HCT116 (cell line): ENCODE data around the gene CREB3L1. TPM values are rescaled to one million over a fixed set of nuclear protein-coding genes. Genes with fewer than 3 reads are reported as not detected.

Experiments used
- ATAC-seq: fragments of 200-7000 bp; cut with Tn5 transposase; 2 replicates; pipeline ENCODE4 v1.9.1; 2020; ENCODE audit warnings: mild to moderate bottlenecking, moderate library complexity
- BruUV-seq: library from RNA; stranded (reverse); fragments of 400-500 nt; replicated peaks from 2 replicates; lab custom pipeline; 2021; lab: Mats Ljungman, UMichigan
- CTCF ChIA-PET: fragments of 300-600 bp; sonication (Branson Sonifier 250); formaldehyde crosslinking; loops from one replicate; lab custom pipeline; 2021; ENCODE audit warnings: antibody characterized with exemption; lab: Charles Lee
- POLR2A ChIA-PET: fragments of 300-600, 350-600 bp; sonication (Branson Sonifier 250); formaldehyde crosslinking; loops from one replicate; lab custom pipeline; 2021; ENCODE audit warnings: antibody characterized with exemption; lab: Charles Lee
- RAD21 ChIA-PET, 2 experiments: fragments of 300-600 bp; sonication (Branson Sonifier 250); formaldehyde crosslinking; loops; one replicate each; lab custom pipeline; 2023; ENCODE audit warnings: low total read pairs in 2 of 2; ENCODE audit not compliant: uncharacterized antibody in 2 of 2, unreplicated experiment in 2 of 2, low non-redundant PET in 1 of 2; lab: Charles Lee
- DNase-seq: peaks from one replicate; pipeline ENCODE4 v3.0.0-alpha.2; 2010; ENCODE audit warnings: low read depth, low spot score
- H2AFZ ChIP-seq: fragments of 200-600 bp; shearing (Covaris generic), sonication (generic); 2 replicates; pipeline ENCODE4 v1.6.1; 2017; ENCODE audit warnings: low read depth, mixed run types, mixed read lengths, antibody characterized with exemption, low read length; ENCODE audit not compliant: poor library complexity, severe bottlenecking
- H3K27ac ChIP-seq: 2 replicates; pipeline ENCODE4 v1.5.1; 2012; ENCODE audit warnings: low read depth, low read length
- H3K27me3 ChIP-seq: fragments of 200-600 bp; sonication (generic); 2 replicates; pipeline ENCODE4 v1.6.1; 2016; ENCODE audit warnings: mixed run types, low read length, mixed read lengths; ENCODE audit not compliant: insufficient read depth
- H3K36me3 ChIP-seq, 2 experiments: fragments of 200-500 bp in 1 of 2; fragments of 200-600 bp in 1 of 2; sonication (Bioruptor generic) in 1 of 2; sonication (generic) in 1 of 2; 2 replicates each; pipeline versions ENCODE4 v1.5.1 to v1.6.1; 2014 to 2016; ENCODE audit warnings: low read length in 2 of 2, inconsistent platforms in 1 of 2, mixed read lengths in 1 of 2, mixed run types in 1 of 2; ENCODE audit not compliant: insufficient read depth in 2 of 2, control insufficient read depth in 1 of 2
- H3K4me1 ChIP-seq, 2 experiments: fragments of 200-600 bp in 1 of 2; sonication (generic) in 1 of 2; 2 replicates each; pipeline versions ENCODE4 v1.5.1 to v1.6.1; 2012 to 2017; ENCODE audit warnings: low read length in 2 of 2, inconsistent platforms in 1 of 2, mild to moderate bottlenecking in 1 of 2, mixed read lengths in 1 of 2, mixed run types in 1 of 2, moderate library complexity in 1 of 2; ENCODE audit not compliant: insufficient read depth in 2 of 2, control insufficient read depth in 1 of 2
- H3K4me2 ChIP-seq: fragments of 200-600 bp; sonication (generic); 2 replicates; pipeline ENCODE4 v1.6.1; 2017; ENCODE audit warnings: mixed run types, low read length, mixed read lengths
- H3K4me3 ChIP-seq, 2 experiments: fragments of 200-600 bp in 1 of 2; sonication (generic) in 1 of 2; replicated peaks in 1 of 2; 2 replicates each; pipeline ENCODE4 v1.5.1; 2011 to 2016; ENCODE audit warnings: low read length in 2 of 2, control low read depth in 1 of 2, low read depth in 1 of 2, mild to moderate bottlenecking in 1 of 2, mixed read lengths in 1 of 2, mixed run types in 1 of 2
- H3K79me2 ChIP-seq: fragments of 200-600 bp; sonication (generic); 2 replicates; pipeline ENCODE4 v1.6.1; 2017; ENCODE audit warnings: mild to moderate bottlenecking, mixed run types, low read length, moderate library complexity, mixed read lengths; ENCODE audit not compliant: insufficient read depth
- H3K9ac ChIP-seq: fragments of 200-600 bp; sonication (generic); 2 replicates; pipeline ENCODE4 v1.6.1; 2016; ENCODE audit warnings: low read length, mixed read lengths
- H3K9me2 ChIP-seq: fragments of 200-600 bp; sonication (generic), shearing (Covaris generic); 2 replicates; pipeline ENCODE4 v1.6.1; 2017; ENCODE audit warnings: mixed run types, mild to moderate bottlenecking, moderate library complexity; ENCODE audit not compliant: insufficient read depth
- H3K9me3 ChIP-seq, 2 experiments: fragments of 200-500 bp in 1 of 2; fragments of 200-600 bp in 1 of 2; sonication (Bioruptor generic) in 1 of 2; sonication (generic) in 1 of 2; 2 replicates each; pipeline ENCODE4 v1.6.1; 2014 to 2017; ENCODE audit warnings: low read length in 2 of 2, mixed read lengths in 2 of 2, inconsistent platforms in 1 of 2, low read depth in 1 of 2, mild to moderate bottlenecking in 1 of 2, mixed run types in 1 of 2, moderate library complexity in 1 of 2; ENCODE audit not compliant: control insufficient read depth in 1 of 2, insufficient read depth in 1 of 2
- H4K20me1 ChIP-seq: fragments of 200-600 bp; sonication (generic), shearing (Covaris generic); 2 replicates; pipeline ENCODE4 v1.6.1; 2017; ENCODE audit warnings: mixed run types, mild to moderate bottlenecking, moderate library complexity; ENCODE audit not compliant: insufficient read depth
- CBX3 ChIP-seq: IDR thresholded peaks from 2 replicates; pipeline ENCODE4 v1.6.1; 2012; ENCODE audit warnings: low read depth
- CTCF ChIP-seq, 3 experiments: fragments of 200-600 bp in 1 of 3; sonication (generic) in 1 of 3; IDR thresholded peaks in 2 of 3; conservative IDR thresholded peaks in 1 of 3; 2 replicates each; pipeline ENCODE4 v1.5.1; 2012 to 2017; ENCODE audit warnings: low read depth in 2 of 3, low read length in 2 of 3, antibody characterized with exemption in 1 of 3, borderline replicate concordance in 1 of 3, control low read depth in 1 of 3, mild to moderate bottlenecking in 1 of 3, mixed read lengths in 1 of 3, mixed run types in 1 of 3, moderate library complexity in 1 of 3; ENCODE audit not compliant: insufficient read depth in 1 of 3
- FOSL1 ChIP-seq: IDR thresholded peaks from 2 replicates; pipeline ENCODE4 v1.6.1; 2012; ENCODE audit warnings: low read depth
- JUND ChIP-seq: IDR thresholded peaks from 2 replicates; pipeline ENCODE4 v1.6.1; 2012
- POLR2A ChIP-seq: IDR thresholded peaks from 2 replicates; pipeline ENCODE4 v1.7.0; 2011; ENCODE audit warnings: borderline replicate concordance; ENCODE audit not compliant: insufficient read depth, insufficient read length; ENCODE audit errors: extremely low read depth
- POLR2AphosphoS5 ChIP-seq: IDR thresholded peaks from 2 replicates; pipeline ENCODE4 v1.6.1; 2011; ENCODE audit warnings: mild to moderate bottlenecking, low read depth, low read length, moderate library complexity
- RAD21 ChIP-seq: IDR thresholded peaks from 2 replicates; pipeline ENCODE4 v1.6.1; 2012; ENCODE audit warnings: low read depth, mild to moderate bottlenecking
- TCF7L2 ChIP-seq: IDR thresholded peaks from 2 replicates; pipeline ENCODE4 v1.7.0; 2011; ENCODE audit warnings: borderline replicate concordance, inconsistent platforms; ENCODE audit not compliant: insufficient read depth, insufficient read length; ENCODE audit errors: extremely low read depth
- YY1 ChIP-seq: IDR thresholded peaks from 2 replicates; pipeline ENCODE4 v1.6.1; 2011; ENCODE audit warnings: low read length, low read depth, moderate library complexity, mild to moderate bottlenecking; ENCODE audit not compliant: insufficient replicate concordance; ENCODE audit errors: extremely low read depth
- ZBTB33 ChIP-seq: IDR thresholded peaks from 2 replicates; pipeline ENCODE4 v1.6.1; 2011; ENCODE audit warnings: mild to moderate bottlenecking, low read length, moderate library complexity; ENCODE audit not compliant: insufficient replicate concordance; ENCODE audit errors: extremely low read depth
- ZFX ChIP-seq: fragments of 450-650 bp; IDR thresholded peaks from 2 replicates; pipeline ENCODE4 v1.6.1; 2017
- ZNF274 ChIP-seq: fragments of 200-500 bp; sonication (Bioruptor generic); IDR thresholded peaks from 2 replicates; pipeline ENCODE4 v1.6.1; 2014; ENCODE audit warnings: mild to moderate bottlenecking, low read depth, low read length, inconsistent platforms
- intact Hi-C: fragments of 100-400 bp; cut with micrococcal nuclease; formaldehyde crosslinking; loops from 2 replicates; pipeline ENCODE4 v1.10.0; 2022
- total RNA-seq: library from RNA; stranded (reverse); gene quantifications from one replicate; pipeline ENCODE4 v1.2.1, GENCODE V29; 2021; ENCODE audit not compliant: unreplicated experiment
- TF ChIP-seq, protein P1 (sequence below): IDR thresholded peaks from 2 replicates; pipeline ENCODE4 v1.6.1; 2012

Gene CREB3L1
- total RNA-seq, 1 experiment from 2014 or later = 0.37 TPM

DNA sequence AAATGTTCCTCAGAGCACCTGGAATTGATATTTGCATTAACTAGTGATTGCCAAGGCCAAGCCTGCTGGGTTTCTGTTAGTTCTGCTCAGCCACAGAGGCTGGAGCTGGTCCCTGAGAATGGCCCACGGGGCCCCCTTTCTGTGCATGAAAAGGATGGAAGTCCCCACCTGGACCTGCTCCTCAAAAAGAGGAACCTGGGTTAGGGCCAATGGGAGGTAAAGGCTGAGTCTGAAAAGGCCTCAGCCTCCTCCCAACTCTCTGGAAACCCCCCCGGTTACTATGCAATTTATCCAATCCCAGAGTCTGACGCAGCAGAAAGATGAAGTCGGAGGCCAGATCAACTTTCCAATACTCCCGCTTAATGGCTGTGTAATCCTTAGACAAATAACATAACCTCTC, 6.8 kb upstream of the CREB3L1 start:
- H4K20me1 ChIP-seq = no peaks in the 10 kb centered on the region
- H3K36me3 ChIP-seq = no peaks in the 10 kb centered on the region
- intact Hi-C loops = no loop called here
- no peaks in the 10 kb centered on the region for H3K9me3 ChIP-seq
- H3K27me3 ChIP-seq = no peaks in the 10 kb centered on the region
- DNase-seq (no peak), ATAC-seq (no peak)
- peaks cover 10 to 23% of the 10 kb centered on the region in 2 experiments for H3K4me1 ChIP-seq
- no peaks in the 10 kb centered on the region for H3K9me2 ChIP-seq
- ChIA-PET POLR2A (no interaction called here), RAD21 (no interaction called here), CTCF (no interaction called here)
- H3K4me3 ChIP-seq = no peak overlapping the region
- no peaks in the 10 kb centered on the region for H3K79me2 ChIP-seq
- no peak overlapping the region for H3K9ac ChIP-seq
- H3K27ac ChIP-seq = no peak overlapping the region
- no peak for TF ChIP-seq RAD21
- no peak for TF ChIP-seq YY1
- no peak for TF ChIP-seq POLR2AphosphoS5
- TF ChIP-seq FOSL1 = no peak
- TF ChIP-seq TCF7L2 = no peak
- no peak for TF ChIP-seq ZFX
- no peak for TF ChIP-seq CBX3
- no peak for TF ChIP-seq POLR2A
- TF ChIP-seq CTCF (IDR thresholded peaks at IDR 0.05 in 2 of 3, conservative IDR thresholded peaks at IDR 0.05 in 1 of 3; ENCODE audit: borderline replicate concordance in 1 of 3, insufficient read depth in 1 of 3, low read depth in 2 of 3, low read length in 2 of 3) = no peak
- TF ChIP-seq ZBTB33 = no peak
- no peak for TF ChIP-seq ZNF274
- TF ChIP-seq JUND = no peak
- TF ChIP-seq, protein P1, sequence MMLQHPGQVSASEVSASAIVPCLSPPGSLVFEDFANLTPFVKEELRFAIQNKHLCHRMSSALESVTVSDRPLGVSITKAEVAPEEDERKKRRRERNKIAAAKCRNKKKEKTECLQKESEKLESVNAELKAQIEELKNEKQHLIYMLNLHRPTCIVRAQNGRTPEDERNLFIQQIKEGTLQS = no peak
- no peak overlapping the region for H3K4me2 ChIP-seq
- H2AFZ ChIP-seq = no peak overlapping the region
- no TSS peak for BruUV-seq
